Testis (tissue), 2 donors: ENCODE results near the gene FRY.

ENCODE experiments used
- CTCF ChIP-seq, 3 experiments: fragments of 450-650 bp in 2 of 3; fragments of 200-600 bp in 1 of 3; sonication (generic) in 1 of 3; IDR thresholded peaks; one replicate each; pipeline ENCODE4 v1.5.1; 2016 to 2019; ENCODE audit warnings: antibody characterized with exemption in 3 of 3, mild to moderate bottlenecking in 2 of 3, moderate library complexity in 1 of 3
- POLR2A ChIP-seq: fragments of 450-650 bp; IDR thresholded peaks from one replicate; pipeline ENCODE4 v1.6.1; 2017; ENCODE audit warnings: antibody characterized with exemption, mild to moderate bottlenecking, moderate library complexity

DNA sequence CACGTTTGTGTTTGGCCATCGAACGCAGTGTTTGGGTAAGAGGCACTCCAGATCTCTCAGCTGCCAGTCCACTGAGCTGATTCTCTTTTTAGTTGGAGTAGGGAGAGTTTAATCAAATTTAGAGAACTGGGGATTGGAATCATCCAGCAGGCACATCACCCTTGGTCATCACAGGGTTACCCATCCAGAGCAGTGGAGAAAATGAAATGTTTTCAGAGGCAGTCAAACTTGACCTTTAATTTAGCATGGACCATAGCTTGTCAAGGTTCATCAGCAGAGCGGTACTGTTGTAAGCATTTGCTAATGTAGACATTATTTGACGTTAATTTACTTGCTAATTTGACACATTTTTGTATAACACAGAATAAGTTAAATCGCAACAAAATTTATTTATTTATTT, 18.4 kb upstream of the FRY start:
- no peak for TF ChIP-seq CTCF (IDR thresholded peaks at IDR 0.05)
- no peak for TF ChIP-seq POLR2A
